Endodermal cell (in vitro differentiated cells): ENCODE results near the gene MZB1. TPM values are rescaled to one million over a fixed set of nuclear protein-coding genes. Genes with fewer than 3 reads are reported as not detected.

Experiments
- DNase-seq: peaks from one replicate; pipeline ENCODE4 v3.0.0-alpha.2; 2017
- H3K27ac ChIP-seq: 2 replicates; pipeline ENCODE4 v1.5.1; 2013; ENCODE audit warnings: mild to moderate bottlenecking, low read depth, low read length, moderate library complexity
- H3K27me3 ChIP-seq: 2 replicates; pipeline ENCODE4 v1.6.1; 2013; ENCODE audit warnings: mild to moderate bottlenecking, low read length, moderate library complexity; ENCODE audit not compliant: insufficient read depth, control insufficient read depth, poor library complexity, severe bottlenecking
- H3K36me3 ChIP-seq: 2 replicates; pipeline ENCODE4 v1.7.0; 2013; ENCODE audit warnings: mild to moderate bottlenecking, low read length, moderate library complexity; ENCODE audit not compliant: control insufficient read depth, insufficient read depth
- H3K4me1 ChIP-seq: one replicate; pipeline ENCODE4 v1.7.0; 2013; ENCODE audit warnings: low read length; ENCODE audit not compliant: control insufficient read depth, insufficient read depth
- H3K4me3 ChIP-seq: 2 replicates; pipeline ENCODE4 v1.5.1; 2013; ENCODE audit warnings: mild to moderate bottlenecking, low read length, moderate library complexity
- H3K9ac ChIP-seq: 2 replicates; pipeline ENCODE4 v1.6.1; 2013; ENCODE audit warnings: mild to moderate bottlenecking, low read length, moderate library complexity; ENCODE audit not compliant: poor library complexity, severe bottlenecking; ENCODE audit errors: extremely low read depth
- H3K9me3 ChIP-seq: 2 replicates; pipeline ENCODE4 v1.6.1; 2013; ENCODE audit warnings: mild to moderate bottlenecking, low read length, moderate library complexity; ENCODE audit not compliant: control insufficient read depth
- H3K27ac Mint-ChIP-seq: 2 replicates; pipeline ENCODE4 v1.8.0; 2020; ENCODE audit warnings: mixed read lengths
- H3K27me3 Mint-ChIP-seq: 2 replicates; pipeline ENCODE4 v1.8.0; 2021; ENCODE audit warnings: mild to moderate bottlenecking, mixed read lengths; ENCODE audit not compliant: insufficient read depth
- H3K36me3 Mint-ChIP-seq: 2 replicates; pipeline ENCODE4 v1.8.0; 2020; ENCODE audit warnings: low read depth, mixed read lengths
- H3K4me1 Mint-ChIP-seq: 2 replicates; pipeline ENCODE4 v1.8.0; 2020; ENCODE audit warnings: mixed read lengths
- H3K4me3 Mint-ChIP-seq: 2 replicates; pipeline ENCODE4 v1.8.0; 2020; ENCODE audit warnings: mild to moderate bottlenecking, moderate library complexity, mixed read lengths
- H3K9me3 Mint-ChIP-seq: 2 replicates; pipeline ENCODE4 v1.8.0; 2020; ENCODE audit warnings: mild to moderate bottlenecking, mixed read lengths
- CTCF ChIP-seq: fragments of 200-600 bp; sonication (generic); conservative IDR thresholded peaks from 2 replicates; pipeline ENCODE4 v1.5.0; 2021; ENCODE audit warnings: antibody characterized with exemption, mild to moderate bottlenecking
- WGBS, 2 experiments: methylation state at CpG; one replicate each; pipeline versions ENCODE4 v1.1.5 to v1.1.7; 2013; ENCODE audit warnings: missing lambda C conversion rate in 2 of 2, mixed read lengths in 1 of 2; ENCODE audit not compliant: insufficient coverage in 1 of 2, insufficient read length in 1 of 2; 5-methylcytosine and 5-hydroxymethylcytosine counted together
- total RNA-seq, 2 donors: library from RNA; stranded (reverse); fragmentation: NEBNext Ultra II Directional in 1 of 2; extraction: Animal tissue kit (Norgen Biotek cat#: 25700) in 1 of 2; gene quantifications; 2 replicates in 1 of 2; 3 replicates in 1 of 2; pipeline ENCODE4 v1.2.1, GENCODE V29; 2021

Gene MZB1
- total RNA-seq, 2 donors from 2014 or later: 0.57 to 0.60 TPM

DNA sequence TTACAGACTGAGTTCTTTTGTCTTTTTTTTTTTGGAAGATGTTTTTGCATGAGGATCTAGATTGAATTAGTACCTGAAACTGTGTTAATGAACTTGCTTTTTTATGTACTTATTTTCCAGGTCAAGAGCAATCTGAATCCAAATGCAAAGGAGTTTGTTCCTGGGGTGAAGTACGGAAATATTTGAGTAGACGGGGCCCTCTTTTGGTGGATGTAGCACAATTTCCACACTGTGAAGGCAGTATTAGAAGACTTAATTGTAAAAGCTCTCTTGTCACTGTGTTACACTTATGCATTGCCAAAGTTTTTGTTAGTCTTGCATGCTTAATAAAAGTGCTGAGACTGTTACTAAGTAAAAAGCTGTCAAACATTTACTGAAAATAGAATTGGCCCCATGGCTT lies 21.1 kb downstream of the MZB1 start:
- WGBS, 2 experiments: 92 to 94% methylated on average over 2 of the region's 2 CpGs
- no peak overlapping the region for H3K9ac ChIP-seq
- H3K27me3 ChIP-seq: no peaks in the 10 kb centered on the region
- Mint-ChIP-seq H3K9me3 (no peaks in the 10 kb centered on the region), H3K4me1 (no peaks in the 10 kb centered on the region), H3K36me3 (peaks cover 71% of the 10 kb centered on the region), H3K27ac (no peak overlapping the region), H3K27me3 (no peaks in the 10 kb centered on the region), H3K4me3 (no peak overlapping the region)
- no peak for DNase-seq
- peaks cover 85% of the 10 kb centered on the region for H3K36me3 ChIP-seq
- peak; percentile 40 for TF ChIP-seq CTCF
- H3K9me3 ChIP-seq: no peaks in the 10 kb centered on the region
- no peaks in the 10 kb centered on the region for H3K4me1 ChIP-seq
- no peak overlapping the region for H3K4me3 ChIP-seq
- H3K27ac ChIP-seq: no peak overlapping the region

- Mint-ChIP-seq H3K27me3 (no peaks in the 10 kb centered on the region), H3K4me3 (no peak overlapping the region), H3K4me1 (no peaks in the 10 kb centered on the region), H3K9me3 (no peaks in the 10 kb centered on the region), H3K27ac (no peak overlapping the region), H3K36me3 (peaks cover 62% of the 10 kb centered on the region)
- DNase-seq: no peak
- WGBS, 2 experiments: 89 to 90% methylated on average over 2 of the region's 2 CpGs
- Histone ChIP-seq H3K4me1 (no peaks in the 10 kb centered on the region), H3K27me3 (no peaks in the 10 kb centered on the region), H3K27ac (no peak overlapping the region), H3K9ac (no peak overlapping the region), H3K4me3 (no peak overlapping the region), H3K36me3 (peaks cover 61% of the 10 kb centered on the region), H3K9me3 (no peaks in the 10 kb centered on the region)
- TF ChIP-seq CTCF: no peak
Observed at GRCh38 chr5:139364466-139364865, 25.2 kb downstream of the MZB1 start.

DNA sequence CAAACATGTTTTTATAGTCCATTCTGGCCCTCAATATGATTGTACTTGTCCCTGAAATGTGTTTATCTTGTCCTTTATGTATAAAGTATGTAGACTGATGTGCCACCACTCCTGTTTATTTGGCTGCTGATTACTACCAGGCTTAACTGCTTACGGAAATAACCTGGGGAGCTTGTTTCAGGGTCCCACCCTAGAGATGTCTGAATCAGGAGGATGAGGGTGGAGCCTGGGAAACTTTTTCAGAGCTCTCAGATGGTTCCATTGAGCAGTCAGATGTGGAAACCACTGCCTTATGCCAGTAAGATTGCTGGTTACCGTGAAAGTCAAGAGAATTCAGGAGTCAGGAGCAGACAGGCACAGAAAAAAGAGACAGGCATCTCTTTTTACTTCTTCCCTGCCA lies 25.8 kb downstream of the MZB1 start:
- H3K27ac Mint-ChIP-seq: no peak overlapping the region
- TF ChIP-seq CTCF: no peak
- no peaks in the 10 kb centered on the region for H3K9me3 ChIP-seq
- peaks cover 58% of the 10 kb centered on the region for H3K36me3 Mint-ChIP-seq
- no peaks in the 10 kb centered on the region for H3K4me1 Mint-ChIP-seq
- WGBS, 2 experiments: 97% methylated on average over 2 of the region's 2 CpGs
- H3K36me3 ChIP-seq: peaks cover 56% of the 10 kb centered on the region
- H3K4me1 ChIP-seq: no peaks in the 10 kb centered on the region
- H3K4me3 Mint-ChIP-seq: no peak overlapping the region
- H3K9ac ChIP-seq: no peak overlapping the region
- H3K4me3 ChIP-seq: no peak overlapping the region
- H3K27ac ChIP-seq: no peak overlapping the region
- H3K27me3 Mint-ChIP-seq: no peaks in the 10 kb centered on the region
- H3K27me3 ChIP-seq: no peaks in the 10 kb centered on the region
- H3K9me3 Mint-ChIP-seq: no peaks in the 10 kb centered on the region
- DNase-seq: no peak
